HS-27A (cell line): Measurements from ENCODE around the gene FOXE3.

Experiments used
- DNase-seq: peaks from one replicate; pipeline ENCODE4 v3.0.0-alpha.2; 2012; ENCODE audit warnings: low read depth, missing footprints

The FOXE3 gene

GRCh38 chr1:47405697-47406096, 10.4 kb upstream of the FOXE3 start:
- no peak for DNase-seq

- DNase-seq: no peak
Observed at GRCh38 chr1:47406966-47407365, 9.1 kb upstream of the FOXE3 start.

- no peak for DNase-seq
Observed at GRCh38 chr1:47407481-47407880, 8.6 kb upstream of the FOXE3 start.

GRCh38 chr1:47409311-47410067, 6.6 kb upstream of the FOXE3 start:
- peak; percentile 22 for DNase-seq

- DNase-seq: no peak
Observed at GRCh38 chr1:47410068-47410455, 6.0 kb upstream of the FOXE3 start.

GRCh38 chr1:47411436-47411835, 4.6 kb upstream of the FOXE3 start:
- DNase-seq: no peak

GRCh38 chr1:47412437-47412836, 3.6 kb upstream of the FOXE3 start:
- no peak for DNase-seq

GRCh38 chr1:47416319-47417169, 459 bp downstream of the FOXE3 start:
- no peak for DNase-seq

- DNase-seq: no peak
Observed at GRCh38 chr1:47417170-47418044, 1.3 kb downstream of the FOXE3 start.

- DNase-seq: no peak
Observed at GRCh38 chr1:47418122-47418521, 2.0 kb downstream of the FOXE3 start.

- DNase-seq: no peak
Observed at GRCh38 chr1:47418681-47419325, 2.7 kb downstream of the FOXE3 start.

- no peak for DNase-seq
Observed at GRCh38 chr1:47420547-47420946, 4.5 kb downstream of the FOXE3 start.

- no peak for DNase-seq
Observed at GRCh38 chr1:47423872-47424271, 7.8 kb downstream of the FOXE3 start.

GRCh38 chr1:47424336-47424982, 8.4 kb downstream of the FOXE3 start:
- no peak for DNase-seq

GRCh38 chr1:47431534-47431933, 15.4 kb downstream of the FOXE3 start:
- no peak for DNase-seq

GRCh38 chr1:47432071-47433036, 16.3 kb downstream of the FOXE3 start:
- no peak for DNase-seq

- DNase-seq: no peak
Observed at GRCh38 chr1:47433037-47433421, 16.9 kb downstream of the FOXE3 start.

- DNase-seq: no peak
Observed at GRCh38 chr1:47433477-47434050, 17.5 kb downstream of the FOXE3 start.

GRCh38 chr1:47434051-47434842, 18.2 kb downstream of the FOXE3 start:
- DNase-seq: no peak
